Stimulated activated CD8-positive, alpha-beta memory T cell treated with anti-CD3 and anti-CD28 coated beads, Interleukin-4, amount 100 ng/mL, for 1 hour (primary cell): ENCODE measurements around the gene CEND1.
"Not testable (repeated sequence)": the region's sequence is repeated elsewhere in the genome, so short reads cannot be mapped to it uniquely, and the experiment has no call there.

Experiments
- DNase-seq, 2 donors: peaks; one replicate each; pipeline ENCODE4 v3.0.0-alpha.2; 2020; ENCODE audit warnings: low read depth in 2 of 2, low spot score in 1 of 2

CEND1 gene

GRCh38 chr11:765025-765801 lies 24.7 kb downstream of the CEND1 start:
- peak; percentile 41 to 44 for DNase-seq

GRCh38 chr11:764322-765024 lies 25.4 kb downstream of the CEND1 start:
- no peak for DNase-seq

DNA sequence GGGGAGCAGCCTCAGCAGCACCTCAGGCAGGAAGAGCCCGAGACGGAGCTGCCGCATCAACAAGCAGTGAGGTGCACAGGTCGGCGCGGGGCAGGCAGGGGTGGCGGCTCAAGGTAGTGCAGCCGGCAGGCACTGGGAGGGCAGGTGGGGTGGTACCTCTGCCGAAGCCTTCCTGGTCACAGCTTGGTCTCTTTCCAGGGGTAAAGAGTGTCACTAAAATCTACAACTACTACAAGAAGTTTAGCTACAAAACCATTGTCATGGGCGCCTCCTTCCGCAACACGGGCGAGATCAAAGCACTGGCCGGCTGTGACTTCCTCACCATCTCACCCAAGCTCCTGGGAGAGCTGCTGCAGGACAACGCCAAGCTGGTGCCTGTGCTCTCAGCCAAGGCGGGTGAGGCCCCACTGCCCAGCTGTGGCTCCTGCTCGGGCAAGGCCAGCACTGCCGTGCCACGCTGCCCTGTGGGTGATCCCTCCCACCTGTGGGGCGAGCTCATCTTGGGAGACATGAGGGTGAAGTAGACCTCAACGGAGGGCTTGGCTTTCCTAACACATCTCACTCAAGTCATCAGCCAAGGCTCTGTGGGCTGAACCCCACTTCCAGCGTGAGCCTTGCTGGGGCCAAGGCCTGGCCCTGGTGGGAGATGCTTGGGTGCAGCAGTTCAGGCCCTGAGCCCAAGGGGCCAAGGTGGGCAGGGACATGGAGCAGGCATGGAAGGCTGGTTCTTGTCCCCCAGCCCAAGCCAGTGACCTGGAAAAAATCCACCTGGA lies 26.2 kb downstream of the CEND1 start:
- DNase-seq, result no peak

- DNase-seq, result no peak
Measured at GRCh38 chr11:763073-763463, 26.8 kb downstream of the CEND1 start.

GRCh38 chr11:762421-763072 lies 27.3 kb downstream of the CEND1 start:
- DNase-seq, result no peak

DNA sequence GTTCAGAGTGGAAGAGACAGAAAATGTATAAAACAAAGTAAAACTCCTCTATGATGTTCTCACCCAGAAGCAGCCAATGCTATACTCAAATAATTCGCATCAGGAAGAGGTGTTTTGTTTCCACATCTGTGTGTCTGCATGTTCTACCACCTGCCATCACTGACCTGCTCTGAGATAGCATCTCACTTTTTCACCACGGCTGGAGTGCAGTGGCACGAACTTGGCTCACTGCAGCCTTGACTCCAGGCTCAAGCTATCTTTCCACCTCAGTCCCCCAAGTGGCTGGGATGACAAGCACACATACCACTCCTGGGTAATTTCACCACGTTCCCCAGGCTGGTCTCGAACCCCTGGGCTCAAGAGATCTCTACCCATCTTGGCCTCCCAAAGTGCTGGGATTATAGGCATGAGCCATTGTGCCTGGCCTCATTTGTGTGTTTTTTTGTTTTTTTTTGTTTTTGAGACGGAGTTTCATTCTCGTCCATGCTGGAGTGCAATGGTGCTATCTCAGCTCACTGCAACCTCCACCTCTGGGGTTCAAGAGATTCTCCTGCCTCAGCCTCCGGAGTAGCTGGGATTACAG lies 28.3 kb downstream of the CEND1 start:
- DNase-seq, result no peak

- no peak for DNase-seq
Measured at GRCh38 chr11:760236-760635, 29.7 kb downstream of the CEND1 start.

DNA sequence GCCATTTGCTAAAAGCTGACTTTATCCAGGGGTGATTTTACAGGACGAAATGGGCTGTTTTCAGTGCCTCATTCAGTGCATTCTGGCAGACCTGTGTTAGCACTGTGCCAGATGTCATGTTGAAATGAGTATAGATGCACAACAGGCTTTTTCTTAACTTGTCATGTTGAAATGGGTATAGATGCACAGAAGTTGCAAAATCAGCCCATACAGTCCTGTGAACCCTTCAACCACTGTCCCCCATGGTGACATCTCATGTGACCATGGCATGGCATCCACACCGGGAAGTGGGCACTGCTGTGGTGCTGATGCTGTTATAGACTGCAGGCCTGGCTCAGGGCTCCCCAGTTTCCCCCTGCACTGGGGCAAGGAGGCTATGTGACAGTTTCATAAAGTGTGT lies 40.2 kb downstream of the CEND1 start:
- no peak for DNase-seq

GRCh38 chr11:748007-748359 lies 41.9 kb downstream of the CEND1 start:
- no peak for DNase-seq

- DNase-seq, result peak; percentile 53 to 60
Measured at GRCh38 chr11:747158-748006, 42.5 kb downstream of the CEND1 start, which contains the start of gene TALDO1. TALDO1 (plus strand) TSS chr11:747464; CDS start chr11:747482, 18 bp downstream.

DNA sequence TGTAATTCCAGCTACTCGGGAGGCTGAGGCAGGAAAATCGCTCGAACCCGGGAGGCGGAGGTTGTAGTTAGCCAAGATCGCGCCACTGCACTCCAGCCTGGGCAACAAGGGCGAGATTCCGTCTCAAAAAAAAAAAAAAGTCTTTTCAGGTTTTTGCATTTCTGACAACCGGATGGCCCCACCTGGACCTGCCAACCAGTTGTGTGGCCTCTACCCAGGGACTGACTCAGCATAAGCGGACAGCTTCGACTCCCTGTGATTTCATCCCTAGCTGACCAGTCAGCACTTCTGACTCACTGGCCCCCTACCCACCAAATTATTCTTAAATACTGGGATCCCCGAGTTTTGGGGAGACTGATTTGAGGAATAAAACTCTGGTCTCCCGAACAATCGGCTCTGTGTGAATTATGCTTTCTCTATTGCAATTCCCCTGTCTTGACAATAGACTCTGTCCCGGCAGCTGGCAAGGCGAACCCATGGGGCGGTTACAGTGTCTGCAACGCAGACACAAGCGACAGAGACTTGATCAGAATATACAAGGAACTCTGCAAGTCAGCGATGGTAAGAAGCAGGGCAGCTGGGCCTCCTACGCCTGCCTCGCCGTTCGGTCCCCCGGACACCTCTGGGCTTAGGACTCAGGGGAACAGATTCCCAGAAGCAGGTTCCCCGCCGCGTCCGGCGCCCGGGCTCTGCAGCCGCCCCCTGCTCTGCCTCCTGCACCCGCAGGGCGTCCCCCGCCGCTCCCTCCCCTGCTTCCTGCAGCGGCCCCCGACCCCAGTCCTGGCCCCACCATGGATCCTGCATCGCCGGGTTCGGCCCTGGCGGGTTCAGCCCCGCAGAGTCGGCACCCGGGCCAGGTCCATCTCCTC lies 43.4 kb downstream of the CEND1 start:
- no peak for DNase-seq

DNA sequence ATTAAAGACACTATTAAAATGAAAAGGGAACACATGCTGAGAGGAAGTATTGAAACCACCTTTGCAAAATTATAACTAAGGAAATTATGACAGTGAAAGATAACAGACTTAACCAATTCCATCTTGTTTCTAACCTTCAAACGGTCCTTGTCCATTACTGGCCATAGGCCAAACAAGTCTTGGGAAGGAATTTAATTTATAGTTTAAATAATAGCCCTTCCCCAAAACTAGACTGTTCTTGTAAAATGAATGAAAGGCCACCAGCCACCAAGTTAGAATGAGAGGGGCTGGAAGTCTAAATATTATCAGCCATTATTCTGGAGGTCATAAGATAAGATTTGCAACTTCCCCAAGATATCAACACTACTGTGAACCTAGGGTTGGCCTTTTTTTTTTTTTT lies 44.5 kb downstream of the CEND1 start:
- DNase-seq, result no peak

GRCh38 chr11:742571-743201 lies 47.2 kb downstream of the CEND1 start:
- no peak for DNase-seq

- no peak for DNase-seq
Measured at GRCh38 chr11:742156-742546, 47.7 kb downstream of the CEND1 start.

DNA sequence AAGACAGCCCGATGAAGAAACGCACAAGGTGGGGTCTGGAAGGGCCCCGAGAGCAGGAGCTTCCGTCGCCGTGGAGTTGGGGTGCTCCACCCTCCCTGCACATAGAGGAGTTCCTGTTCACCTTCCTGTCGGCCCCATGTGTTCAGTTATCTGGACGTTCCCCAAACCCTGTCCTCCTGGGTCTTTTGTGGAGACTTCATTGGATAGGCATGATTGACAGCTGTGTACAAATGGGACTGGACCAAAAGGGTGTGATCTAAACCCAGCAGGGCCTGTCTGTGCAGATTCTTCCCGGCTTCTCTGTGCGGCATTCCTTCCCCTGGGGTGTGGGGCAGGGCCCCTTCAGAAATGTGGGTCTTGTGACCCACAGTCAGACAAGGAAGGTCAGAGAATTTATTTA lies 52.0 kb downstream of the CEND1 start:
- DNase-seq, result not testable (repeated sequence)

DNA sequence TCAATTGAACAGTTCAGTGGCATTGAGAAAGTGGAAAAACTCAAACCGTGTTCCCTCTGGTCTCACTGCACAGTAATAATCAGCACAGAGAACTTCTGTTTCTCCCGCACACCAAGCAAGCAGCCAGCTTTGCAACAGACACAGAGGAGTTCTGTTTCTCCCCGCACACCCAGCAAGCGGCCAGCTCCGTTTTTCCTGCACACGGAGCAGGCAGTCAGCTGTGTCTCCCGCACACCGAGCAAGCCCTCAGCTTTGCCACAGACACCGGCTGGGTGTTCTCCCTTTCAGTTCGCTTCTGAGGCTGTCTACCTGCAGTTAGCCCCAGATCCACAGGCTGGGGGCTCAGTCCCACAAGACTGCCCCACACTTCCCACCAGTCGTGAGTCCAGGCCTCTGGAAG lies 52.5 kb downstream of the CEND1 start:
- no peak for DNase-seq
